PFSK-1 (cell line): ENCODE results near the gene ASB11.

Experiments used
- FOXP2 ChIP-seq: optimal IDR thresholded peaks from 2 replicates; pipeline ENCODE3; 2011; ENCODE audit warnings: borderline replicate concordance, control low read depth, inconsistent platforms; ENCODE audit not compliant: insufficient read depth; ENCODE audit errors: extremely low read length, extremely low read depth
- POLR2AphosphoS5 ChIP-seq: IDR thresholded peaks from 2 replicates; pipeline ENCODE4 v1.6.1; 2012; ENCODE audit warnings: low read depth, mild to moderate bottlenecking, control low read depth, low read length, moderate library complexity
- REST ChIP-seq, 2 experiments: IDR thresholded peaks; 2 replicates each; pipeline versions ENCODE4 v1.6.1 to v1.8.0; 2011 to 2012; ENCODE audit warnings: low read depth in 2 of 2, low read length in 2 of 2, control low read depth in 1 of 2, inconsistent platforms in 1 of 2, mild to moderate bottlenecking in 1 of 2, moderate library complexity in 1 of 2; ENCODE audit not compliant: insufficient read depth in 1 of 2
- SIN3A ChIP-seq: IDR thresholded peaks from 2 replicates; pipeline ENCODE4 v1.6.1; 2012; ENCODE audit warnings: mild to moderate bottlenecking, low read length, moderate library complexity, borderline replicate concordance; ENCODE audit not compliant: insufficient read depth
- TAF1 ChIP-seq: IDR thresholded peaks from 2 replicates; pipeline ENCODE4 v1.6.1; 2012; ENCODE audit warnings: low read length, control low read depth, borderline replicate concordance; ENCODE audit not compliant: insufficient read depth

DNA sequence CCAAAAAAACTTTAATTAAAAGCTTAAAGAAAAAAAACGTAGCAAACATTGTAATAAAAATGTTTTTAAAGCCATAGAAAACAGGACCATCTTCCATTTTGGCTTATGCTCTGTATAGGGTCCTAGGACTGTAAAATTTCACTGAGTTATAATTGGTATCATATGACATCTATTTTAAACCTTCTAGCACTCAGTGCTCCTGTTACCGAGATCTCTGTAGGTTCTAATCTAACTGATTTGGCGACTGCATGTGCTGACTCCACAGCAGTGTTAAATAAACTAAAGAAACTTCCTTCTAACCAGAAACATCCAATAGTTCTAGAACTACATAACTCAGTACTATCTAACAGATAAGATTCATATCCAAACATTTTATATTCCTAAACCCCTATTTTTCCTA lies at the start of gene ASB11:
- TF ChIP-seq TAF1 (no peak), REST (IDR thresholded peaks at IDR 0.05; ENCODE audit: insufficient read depth in 1 of 2, low read depth in 2 of 2, low read length in 2 of 2) (no peak), SIN3A (no peak), POLR2AphosphoS5 (no peak), FOXP2 (no peak)
